Stimulated activated CD4-positive, alpha-beta T cell treated with anti-CD3 and anti-CD28 coated beads, Interleukin-1b, Interleukin-23, amount 100 ng/mL, for 24 hours (primary cell): ENCODE measurements around the gene EBPL.
"Not testable (repeated sequence)": the region's sequence is repeated elsewhere in the genome, so short reads cannot be mapped to it uniquely, and the experiment has no call there.

Source experiments
- DNase-seq, 4 experiments: peaks; one replicate each; pipeline ENCODE4 v3.0.0-alpha.2; 2020; ENCODE audit warnings: low read depth in 4 of 4, low spot score in 1 of 4

The EBPL gene

DNA sequence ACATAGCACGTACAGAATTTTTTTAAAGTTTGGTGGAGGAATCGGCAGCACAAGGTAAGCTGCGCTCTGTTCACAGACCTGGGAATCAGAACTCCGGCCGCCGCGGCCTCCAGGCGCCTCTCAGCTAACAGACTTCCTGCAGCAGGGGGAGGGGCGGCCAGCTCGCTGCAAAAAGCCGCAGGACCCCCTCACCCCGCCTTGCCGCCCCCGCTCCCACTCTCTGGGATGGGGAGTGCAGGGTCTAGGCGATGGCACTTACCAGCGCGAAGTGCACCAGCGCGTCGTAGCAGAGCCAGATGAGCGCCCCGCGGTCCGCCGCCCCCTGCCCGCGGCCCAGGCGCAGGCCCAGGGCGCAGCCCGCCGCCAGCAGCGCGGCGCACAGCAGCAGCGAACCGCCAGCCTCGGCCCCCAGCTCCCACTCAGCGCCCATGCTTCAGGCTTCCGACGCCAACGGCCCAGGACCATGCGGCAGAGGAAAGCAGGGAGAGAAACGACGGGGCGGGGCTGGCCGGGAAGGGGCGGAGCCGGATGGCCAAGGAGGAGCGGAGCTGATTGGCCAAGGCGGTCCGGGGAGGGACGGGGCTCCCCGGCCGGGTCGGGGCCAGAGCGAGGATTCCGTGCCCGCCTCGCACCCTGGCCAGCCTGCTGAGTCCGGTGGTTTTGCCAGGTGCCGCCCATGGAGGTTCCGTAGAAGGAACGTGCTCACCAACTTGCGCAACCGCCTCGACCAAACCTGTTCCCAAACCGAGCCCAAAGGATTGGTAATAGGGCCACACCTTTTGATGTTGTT is at the start of gene EBPL:
EBPL (minus strand) TSS at position 492 of the 790 bp plus-strand sequence; CDS start at position 430, 62 bp downstream.
- peak; percentile 74 to 91 (median 84) for DNase-seq

DNA sequence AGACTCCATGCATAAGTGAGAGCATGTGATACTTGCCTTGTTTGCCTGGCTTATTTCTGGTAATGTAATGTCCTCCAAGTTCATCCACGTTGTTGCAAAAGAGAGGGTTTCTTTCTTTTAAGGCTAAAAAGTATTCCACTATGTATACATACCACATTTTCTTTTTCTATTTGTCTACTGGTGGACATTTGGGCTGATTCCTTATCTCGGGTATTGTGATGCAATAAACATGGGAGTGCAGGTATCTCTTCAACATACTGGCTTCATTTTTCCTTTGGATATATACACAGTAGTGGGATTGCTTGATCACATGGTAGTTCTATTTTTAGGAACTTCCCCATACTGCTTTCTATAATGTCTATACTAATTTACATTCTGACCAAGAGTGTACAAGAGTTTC is 49.6 kb upstream of the EBPL start:
- no peak for DNase-seq

DNA sequence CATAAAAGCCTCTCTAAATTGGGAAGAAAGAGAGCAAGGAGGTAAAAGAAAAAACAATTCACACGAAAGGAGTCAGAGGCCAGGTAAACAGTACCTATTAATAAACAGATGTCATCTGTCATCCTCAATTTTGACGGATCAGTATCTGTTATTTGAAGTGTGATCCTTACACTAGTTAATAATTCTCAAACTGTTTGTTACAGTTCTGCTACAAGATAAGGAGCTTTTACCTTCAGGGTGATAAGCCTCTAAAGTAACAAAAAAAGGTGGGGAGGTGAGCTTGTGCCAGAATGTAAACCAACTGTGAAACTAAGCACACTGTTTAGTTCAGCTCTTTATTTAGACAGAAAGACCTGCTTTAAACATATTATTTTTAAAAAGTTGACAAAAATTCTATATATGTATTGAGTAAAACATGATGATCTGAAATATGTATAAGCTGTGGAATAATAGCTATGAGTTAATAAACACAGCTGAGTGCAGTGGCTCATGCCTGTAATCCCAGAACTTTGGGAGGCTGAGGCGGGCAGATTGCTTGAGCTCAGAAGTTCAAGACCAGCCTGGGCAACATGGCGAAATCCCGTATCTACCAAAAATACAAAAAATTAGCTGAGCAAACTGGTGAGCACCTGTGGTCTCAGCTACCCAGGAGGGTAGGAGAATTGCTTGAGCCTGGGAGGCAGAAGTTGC is 48.4 kb upstream of the EBPL start:
- no peak for DNase-seq

DNA sequence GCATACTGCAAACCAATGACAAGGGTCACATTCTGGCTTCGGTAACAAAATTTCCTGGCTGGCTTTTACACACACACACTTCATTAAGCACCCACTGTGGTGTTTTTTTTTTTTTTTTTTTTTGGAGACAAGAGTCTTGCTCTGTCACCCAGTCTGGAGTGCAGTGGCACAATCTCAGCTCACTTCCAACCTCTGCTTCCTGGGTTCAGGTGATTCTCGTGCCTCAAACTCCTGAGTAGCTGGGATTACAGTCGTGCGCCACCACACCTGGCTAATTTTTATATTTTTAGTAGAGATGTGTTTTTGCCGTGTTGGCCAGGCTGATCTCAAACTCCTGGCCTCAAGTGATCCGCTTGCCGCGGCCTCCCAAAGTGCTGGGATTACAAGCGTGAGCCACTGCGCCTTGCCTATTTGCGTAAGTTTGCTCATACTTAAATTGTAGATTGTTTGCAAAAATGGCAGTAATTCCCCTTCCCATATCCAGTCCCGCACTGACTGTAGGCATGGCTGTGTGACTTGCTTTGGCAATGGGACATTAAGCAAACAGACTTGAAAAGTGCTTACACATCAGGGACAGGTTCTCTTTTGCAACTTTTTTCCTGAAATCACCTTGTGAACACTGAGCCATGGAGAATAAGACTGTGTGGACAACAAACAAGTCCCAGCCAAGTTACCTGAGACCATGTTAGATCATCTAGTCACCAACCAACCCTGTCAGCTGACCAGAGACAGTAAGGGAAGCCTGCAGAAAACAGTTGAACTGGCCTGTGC is 42.1 kb upstream of the EBPL start:
- DNase-seq = no peak

DNA sequence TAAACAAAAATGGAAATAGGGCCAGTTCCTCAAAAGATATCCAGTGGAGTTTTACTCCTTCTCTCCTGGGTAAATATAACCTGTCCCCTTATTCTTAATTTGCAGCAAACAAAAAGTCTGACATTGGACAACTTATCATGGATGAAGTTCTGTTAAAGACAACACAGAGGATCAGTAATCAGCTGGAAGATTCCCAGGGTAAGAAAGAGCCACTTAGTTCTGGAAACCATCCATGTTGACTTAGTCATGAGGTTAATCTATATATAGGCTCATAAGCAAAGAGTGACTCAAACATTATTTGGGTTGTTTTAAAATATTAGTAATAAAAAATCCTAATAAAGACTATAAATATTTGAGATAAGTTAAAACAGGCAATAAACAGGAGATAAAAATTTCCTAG is 40.5 kb upstream of the EBPL start:
- no peak for DNase-seq

DNA sequence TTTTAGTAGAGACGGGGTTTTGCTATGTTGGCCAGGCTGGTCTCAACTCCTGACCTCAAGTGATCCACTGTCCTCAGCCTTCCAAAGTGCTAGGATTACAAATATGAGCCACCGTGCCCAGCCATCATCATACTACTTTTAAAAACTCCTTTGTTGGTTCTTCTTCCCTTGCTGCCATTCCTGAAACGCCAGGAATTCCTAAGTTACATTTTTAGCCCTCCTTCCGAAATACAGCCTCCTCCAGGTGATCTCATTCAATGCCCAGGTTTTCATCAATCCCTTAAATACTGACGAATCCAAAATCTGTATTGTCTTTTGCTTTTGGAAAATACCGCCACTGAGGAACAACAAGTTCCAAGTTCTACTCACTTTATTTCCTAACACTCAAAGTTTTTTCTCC is 25.3 kb upstream of the EBPL start:
- DNase-seq = no peak

DNA sequence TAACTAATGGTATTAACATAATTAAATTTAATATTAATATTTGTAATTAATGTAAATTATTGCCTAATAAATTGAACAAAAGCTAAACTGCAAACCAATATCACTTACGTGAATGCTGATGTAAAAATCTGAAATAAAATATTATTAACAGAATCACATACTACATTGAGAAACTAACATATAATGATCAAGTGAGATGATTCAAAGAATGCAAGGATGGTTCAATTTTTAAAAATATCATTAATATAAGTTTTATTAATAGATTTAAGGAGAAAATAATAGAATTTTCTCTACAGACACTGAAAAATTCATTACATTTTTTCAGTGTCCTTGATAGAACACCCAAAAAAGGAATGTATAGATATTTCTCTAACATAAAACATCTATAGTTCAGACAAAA is 23.5 kb upstream of the EBPL start:
- no peak for DNase-seq

DNA sequence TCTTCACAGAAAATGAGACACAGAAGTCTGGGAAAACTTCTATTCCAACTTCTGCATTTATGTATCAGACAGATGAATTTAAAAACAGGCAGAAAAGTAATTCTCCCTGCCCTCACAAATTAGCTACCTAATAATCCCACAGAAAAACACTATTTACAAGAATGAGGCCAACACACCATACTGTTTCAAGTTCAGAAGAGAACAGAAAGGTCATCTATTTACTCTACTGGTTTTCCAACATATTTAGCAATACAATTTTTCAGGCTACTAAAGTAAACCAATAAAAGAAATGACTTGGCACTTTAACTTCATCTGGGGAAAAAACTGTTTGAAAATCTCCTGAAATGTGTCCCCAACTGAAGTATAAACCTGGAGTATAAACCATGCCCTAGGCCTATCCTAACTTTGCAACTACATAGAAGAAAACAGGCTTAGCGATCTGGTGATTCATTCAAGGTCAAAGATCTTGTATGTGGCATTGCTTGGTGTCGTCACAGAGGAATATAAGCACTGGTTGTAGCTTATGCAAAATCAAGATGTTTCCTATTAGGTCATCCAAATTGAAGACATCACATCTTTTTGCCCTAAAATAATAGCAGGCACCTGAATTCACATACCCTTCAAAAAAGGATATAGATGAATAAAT is 20.1 kb upstream of the EBPL start:
- DNase-seq = no peak

DNA sequence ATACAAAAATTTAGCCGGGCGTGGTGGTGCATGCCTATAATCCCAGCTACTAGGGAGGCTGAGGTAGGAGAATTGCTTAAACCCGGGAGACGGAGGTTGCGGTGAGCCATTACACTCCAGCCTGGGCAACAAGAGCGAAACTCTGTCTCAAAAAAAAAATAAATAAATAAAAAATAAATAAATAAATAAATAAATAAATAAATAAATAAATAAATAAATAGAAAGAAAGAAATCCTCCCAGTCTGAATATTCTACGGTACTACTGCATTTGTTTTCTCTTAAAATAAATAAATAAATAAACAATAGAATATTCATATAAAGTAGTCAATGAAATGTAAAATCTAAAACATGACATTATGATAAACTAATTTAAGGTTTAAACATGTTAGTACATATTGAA is 13.0 kb upstream of the EBPL start:
- DNase-seq = not testable (repeated sequence)

DNA sequence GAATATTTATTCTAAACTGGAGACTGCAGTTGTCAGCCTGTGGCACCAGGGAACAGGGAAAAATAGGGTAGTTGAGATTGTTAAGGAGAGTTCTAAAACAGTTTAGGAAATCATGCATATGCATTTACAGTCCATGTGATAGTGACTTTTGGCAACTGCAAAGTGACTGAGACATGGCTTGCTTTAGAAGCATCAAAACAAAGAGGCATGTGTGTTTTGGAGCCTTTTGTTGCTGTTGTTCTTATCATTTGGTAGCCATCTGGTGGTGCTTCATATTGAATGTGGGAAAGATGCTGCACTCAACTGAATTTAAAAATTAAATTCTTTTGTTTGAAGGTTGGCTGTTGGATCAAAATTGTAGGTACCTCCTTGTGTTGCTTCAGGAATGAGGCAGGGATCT is 10.2 kb upstream of the EBPL start:
- DNase-seq = no peak

DNA sequence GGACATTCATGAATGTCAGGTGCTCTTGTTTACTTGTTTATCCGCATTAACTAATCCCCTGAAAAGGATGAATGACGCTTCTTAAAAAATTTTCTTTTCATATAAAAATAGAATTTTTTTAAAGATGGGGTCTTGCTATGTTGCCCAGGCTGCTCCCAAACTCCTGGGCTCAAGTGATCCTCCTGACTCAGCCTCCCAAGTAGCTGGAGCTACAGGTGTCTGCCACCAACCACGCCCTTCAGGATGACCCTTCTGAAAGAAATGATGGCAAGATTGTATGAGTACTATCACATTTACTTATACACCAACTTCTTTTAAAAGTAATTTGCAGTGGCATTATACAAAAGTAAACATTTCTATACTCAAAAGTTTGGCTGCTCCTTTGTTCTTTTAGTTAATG is 6.2 kb upstream of the EBPL start:
- DNase-seq = no peak

DNA sequence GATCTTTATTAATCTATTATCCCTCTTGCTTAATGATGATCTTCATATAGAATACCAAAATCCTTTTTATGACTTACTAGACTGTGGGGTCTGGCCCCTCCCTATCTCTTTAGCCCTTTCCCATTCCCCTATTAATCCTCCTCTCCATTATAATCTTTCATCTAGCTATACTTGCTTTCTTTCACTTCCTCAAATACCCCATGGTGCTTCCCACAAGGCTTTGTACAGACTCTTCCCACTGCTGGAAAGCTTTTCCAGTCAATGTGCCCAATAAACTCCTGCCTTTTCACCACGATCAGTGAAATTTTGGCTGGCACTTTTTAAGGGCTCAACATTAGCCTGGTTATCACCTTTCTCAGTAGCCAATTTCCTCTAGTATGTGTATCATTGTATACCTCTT is 3.2 kb upstream of the EBPL start:
- no peak for DNase-seq

DNA sequence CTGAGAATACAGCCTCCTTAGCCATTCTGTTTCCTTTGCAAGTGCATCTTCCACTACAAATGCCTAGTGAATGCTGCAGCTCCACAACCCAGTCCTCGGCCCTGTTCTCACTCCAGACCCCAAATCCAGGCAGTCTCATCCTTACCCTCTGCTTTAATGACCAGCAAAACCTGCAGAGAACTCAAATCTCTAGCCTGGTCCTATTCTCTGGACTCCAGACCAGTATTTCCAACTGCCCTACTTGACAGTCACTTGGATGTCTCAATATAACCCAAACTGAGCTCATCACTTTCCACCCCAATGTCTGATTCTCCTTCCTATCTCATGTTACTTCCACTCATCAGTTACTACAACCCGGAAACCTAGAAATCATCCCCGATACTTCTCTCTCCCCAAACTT is 2.6 kb upstream of the EBPL start:
- DNase-seq = no peak

DNA sequence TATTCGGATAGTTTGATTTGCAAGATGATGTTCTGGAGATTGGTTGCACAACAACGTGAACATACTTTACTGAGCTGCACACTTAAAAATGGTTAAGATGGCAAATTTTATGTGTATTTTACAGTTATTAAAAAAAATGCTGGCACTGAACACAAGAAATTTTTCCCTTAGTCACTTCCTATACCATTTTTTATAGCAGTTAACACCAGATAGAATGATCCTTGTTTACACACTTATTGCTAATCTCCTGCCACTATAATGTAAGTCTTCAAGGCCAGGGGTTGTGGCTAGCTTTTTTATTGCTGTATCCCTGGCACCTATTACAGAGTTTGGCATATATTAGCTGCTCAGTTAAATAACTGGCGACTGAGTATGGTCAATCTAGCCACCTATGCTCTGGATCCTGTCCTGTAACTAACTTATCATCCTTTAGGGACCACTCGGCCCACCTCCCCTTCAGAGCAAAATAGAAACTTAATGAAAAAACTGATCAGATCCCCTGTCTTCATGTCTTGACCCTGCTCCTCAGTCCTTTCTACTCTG is 2.0 kb upstream of the EBPL start:
- no peak for DNase-seq

DNA sequence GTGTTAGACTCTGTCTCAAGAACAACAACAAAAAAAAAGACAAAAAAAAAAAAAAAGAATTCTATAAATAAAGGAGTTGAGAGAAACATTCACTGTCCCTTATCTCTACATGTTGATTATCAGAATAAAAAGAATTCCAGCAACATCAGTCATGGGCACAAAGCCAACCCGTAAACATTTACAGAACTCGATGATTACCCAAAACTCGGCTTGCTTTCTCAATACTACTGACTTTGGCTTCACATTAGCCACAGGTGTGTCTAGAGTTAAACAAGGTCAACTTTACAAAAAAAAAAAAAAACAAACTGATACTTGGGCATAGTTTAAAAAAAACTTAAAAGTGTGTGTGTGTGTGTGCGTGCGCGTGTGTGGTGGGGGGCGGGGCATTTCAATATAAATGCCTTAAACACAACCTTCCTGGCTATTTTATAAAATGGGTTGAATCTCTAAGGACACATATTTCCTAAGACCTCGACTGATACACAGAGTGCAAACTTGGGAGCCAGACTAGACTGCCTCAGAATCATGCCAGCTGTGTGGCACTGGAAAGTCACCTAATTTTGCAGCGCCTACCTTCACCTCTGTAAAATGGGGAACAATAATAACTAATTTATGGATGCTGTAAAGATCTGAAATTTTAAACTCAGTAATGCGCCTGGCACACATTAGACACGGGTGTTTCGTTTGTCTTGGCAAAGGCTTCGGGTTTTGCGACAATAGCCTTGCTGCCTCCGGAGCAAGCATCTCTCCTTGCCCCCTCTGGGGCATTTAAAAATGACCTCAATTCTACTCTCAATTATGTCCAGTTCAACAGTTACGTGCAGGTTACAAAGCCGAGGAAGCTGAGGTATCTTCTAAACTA is 922 bp downstream of the EBPL start:
- no peak for DNase-seq

DNA sequence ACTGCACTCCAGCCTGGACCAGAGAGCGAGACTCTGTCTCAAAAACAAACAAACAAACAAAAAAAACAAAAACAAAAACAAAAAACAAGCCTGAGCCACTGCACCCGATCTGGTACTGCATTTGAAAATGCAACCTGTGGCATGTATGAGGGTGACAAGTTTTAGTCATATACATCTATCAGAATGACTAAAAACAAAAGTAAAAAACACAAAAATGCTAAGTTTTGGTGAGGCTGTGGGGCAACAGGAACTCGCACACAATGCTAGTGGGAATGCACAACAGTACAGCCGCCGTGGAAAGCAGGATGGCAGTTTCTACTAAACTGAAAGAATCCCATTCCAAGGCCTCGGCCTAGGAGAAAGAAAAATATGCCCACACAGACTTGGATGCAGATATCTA is 7.8 kb downstream of the EBPL start:
- DNase-seq = no peak

DNA sequence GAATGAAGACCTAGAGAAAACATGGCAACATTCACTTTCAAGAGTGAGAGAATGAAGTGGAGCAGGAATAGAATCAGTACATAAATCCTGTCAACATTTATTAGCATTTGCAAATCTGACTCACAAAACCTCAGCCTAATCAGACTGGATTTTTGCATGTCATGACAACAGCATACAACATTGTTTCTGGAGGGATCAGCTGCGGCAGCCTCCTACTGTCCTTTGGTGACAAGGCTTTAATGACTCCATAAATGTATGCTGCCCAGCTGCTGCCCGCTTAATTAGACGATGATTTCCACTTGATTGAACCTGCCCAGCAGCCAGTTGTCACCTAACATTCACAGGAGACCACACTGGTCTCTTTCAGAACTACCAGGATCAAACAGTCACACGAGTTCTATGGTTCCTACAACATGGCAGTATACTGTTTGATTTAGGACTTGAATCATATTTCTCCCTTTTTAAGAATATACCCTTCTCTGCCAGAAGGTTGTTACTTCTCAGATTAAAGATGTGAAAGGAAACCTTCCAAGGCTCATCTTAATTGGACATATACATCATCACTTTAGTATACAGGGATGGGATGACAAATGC is 9.3 kb downstream of the EBPL start:
- DNase-seq = no peak

DNA sequence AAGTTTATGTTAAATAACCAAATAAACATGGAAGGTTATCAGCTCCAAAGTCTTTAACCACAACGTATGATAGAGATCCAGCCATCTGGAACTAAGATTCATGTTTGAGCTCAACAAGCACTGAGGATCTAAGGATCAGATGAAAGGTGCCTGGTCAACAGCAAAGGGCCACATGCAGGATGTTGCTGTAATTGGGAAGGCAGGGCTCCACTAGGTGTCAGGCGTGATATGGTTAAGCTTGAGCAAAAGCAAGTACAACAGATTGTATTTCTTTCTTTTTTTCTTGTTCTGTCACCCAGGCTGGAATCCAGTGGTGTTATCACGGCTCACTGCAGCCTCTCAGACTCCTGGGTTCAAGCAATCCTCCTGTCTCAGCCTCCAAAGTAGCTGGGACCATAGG is 12.0 kb downstream of the EBPL start:
- DNase-seq = no peak

DNA sequence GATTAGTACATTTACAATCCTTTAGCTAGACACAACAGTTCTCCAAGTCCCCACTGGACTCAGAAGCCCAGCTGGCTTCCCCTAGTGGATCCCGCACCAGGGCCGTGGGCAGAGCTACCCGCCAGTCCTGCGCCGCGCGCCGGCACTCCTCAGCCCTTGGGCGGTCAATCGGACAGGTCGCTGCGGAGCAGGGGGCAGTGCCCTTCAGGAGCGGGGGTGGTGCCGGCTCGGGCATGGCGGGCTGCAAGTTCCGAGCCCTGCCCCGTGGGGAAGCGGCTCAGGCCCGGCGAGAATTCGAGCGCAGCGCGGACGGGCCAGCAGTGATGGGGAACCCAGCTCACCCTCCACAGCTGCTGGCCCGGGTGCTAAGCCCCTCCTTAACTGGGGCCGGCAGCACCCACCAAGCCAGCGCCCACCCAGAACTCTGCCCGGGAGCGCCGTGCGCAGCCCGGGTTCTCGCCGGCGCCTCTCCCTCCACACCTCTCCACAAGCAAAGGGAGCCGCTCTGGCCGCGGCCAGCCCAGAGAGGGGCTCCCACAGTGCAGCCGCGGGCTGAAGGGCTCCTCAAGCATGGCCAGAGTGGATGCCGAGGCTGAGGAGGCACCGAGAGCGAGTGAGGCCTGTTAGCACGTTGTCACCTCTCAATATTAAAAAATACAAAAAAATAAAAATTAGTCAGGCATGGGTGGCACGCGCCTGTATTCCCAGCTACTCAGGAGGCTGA is 12.9 kb downstream of the EBPL start:
- no peak for DNase-seq
